IMR-90 (cell line): Measurements from ENCODE around the gene FBXL13. TPM values are rescaled to one million over a fixed set of nuclear protein-coding genes. Genes with fewer than 3 reads are reported as not detected.

ENCODE experiments used
- ATAC-seq: fragments of 200-7000 bp; cut with Tn5 transposase; 2 replicates; pipeline ENCODE4 v1.9.1; 2020; ENCODE audit warnings: low read depth, mild to moderate bottlenecking, moderate library complexity
- BruUV-seq: library from RNA; stranded (reverse); fragments of 400-500 nt; replicated peaks from 2 replicates; lab custom pipeline; 2021; lab: Mats Ljungman, UMichigan
- CTCF ChIA-PET: fragments of 300-600 bp; formaldehyde crosslinking; extraction: SDS; loops from one replicate; lab custom pipeline; 2021; ENCODE audit warnings: antibody characterized with exemption; lab: Yijun Ruan, JAX
- POLR2A ChIA-PET: fragments of 300-600 bp; sonication (Branson Sonifier 250); formaldehyde crosslinking; loops from one replicate; lab custom pipeline; 2022; ENCODE audit warnings: antibody characterized with exemption; ENCODE audit not compliant: unreplicated experiment; lab: Charles Lee
- DNase-seq: peaks from one replicate; pipeline ENCODE4 v3.0.0; 2013
- H2AFZ ChIP-seq: replicated peaks from 2 replicates; pipeline ENCODE3; 2013; ENCODE audit warnings: low read length, mild to moderate bottlenecking; ENCODE audit not compliant: poor library complexity
- H2AK5ac ChIP-seq: 2 replicates; pipeline ENCODE4 v1.6.1; 2013; ENCODE audit warnings: low read depth, low read length, inconsistent platforms
- H2AK9ac ChIP-seq: replicated peaks from 2 replicates; pipeline ENCODE3; 2013; ENCODE audit warnings: mild to moderate bottlenecking, low read depth, low read length, moderate library complexity; ENCODE audit not compliant: poor library complexity
- H2BK120ac ChIP-seq: 2 replicates; pipeline ENCODE4 v1.6.1; 2013; ENCODE audit warnings: low read depth, low read length, inconsistent platforms
- H2BK15ac ChIP-seq: 3 replicates; pipeline ENCODE4 v1.6.1; 2013; ENCODE audit warnings: low read depth, low read length, inconsistent platforms
- H2BK20ac ChIP-seq: 2 replicates; pipeline ENCODE4 v1.6.1; 2013; ENCODE audit warnings: low read depth, mild to moderate bottlenecking, inconsistent platforms, low read length, moderate library complexity
- H2BK5ac ChIP-seq: 2 replicates; pipeline ENCODE4 v1.6.1; 2013; ENCODE audit warnings: mild to moderate bottlenecking, low read depth, low read length, inconsistent platforms; ENCODE audit not compliant: poor library complexity, severe bottlenecking
- H3K14ac ChIP-seq: replicated peaks from 2 replicates; pipeline ENCODE4 v1.6.1; 2013; ENCODE audit warnings: low read depth, low read length, inconsistent platforms
- H3K18ac ChIP-seq: 2 replicates; pipeline ENCODE4 v1.6.1; 2013; ENCODE audit warnings: low read depth, low read length, control low read depth
- H3K23ac ChIP-seq: 2 replicates; pipeline ENCODE4 v1.6.1; 2013; ENCODE audit warnings: low read depth, low read length, inconsistent platforms
- H3K27ac ChIP-seq: 2 replicates; pipeline ENCODE4 v1.5.1; 2013; ENCODE audit warnings: mild to moderate bottlenecking, control low read depth, low read length; ENCODE audit not compliant: insufficient read depth
- H3K27me3 ChIP-seq: 2 replicates; pipeline ENCODE4 v1.6.1; 2013; ENCODE audit warnings: low read length; ENCODE audit not compliant: control insufficient read depth, insufficient read depth
- H3K36me3 ChIP-seq: 2 replicates; pipeline ENCODE4 v1.6.1; 2013; ENCODE audit warnings: low read length, mixed read lengths; ENCODE audit not compliant: control insufficient read depth, insufficient read depth
- H3K4ac ChIP-seq: 2 replicates; pipeline ENCODE4 v1.6.1; 2013; ENCODE audit warnings: low read depth, low read length, inconsistent platforms
- H3K4me1 ChIP-seq: 2 replicates; pipeline ENCODE4 v1.6.1; 2013; ENCODE audit warnings: low read length, mixed read lengths; ENCODE audit not compliant: control insufficient read depth, insufficient read depth
- H3K4me2 ChIP-seq: 2 replicates; pipeline ENCODE4 v1.6.1; 2013; ENCODE audit warnings: low read depth, mild to moderate bottlenecking, control low read depth, low read length, moderate library complexity
- H3K4me3 ChIP-seq: 2 replicates; pipeline ENCODE4 v1.5.1; 2013; ENCODE audit warnings: low read depth, mild to moderate bottlenecking, control low read depth, low read length, moderate library complexity; ENCODE audit not compliant: insufficient read depth
- H3K56ac ChIP-seq: 2 replicates; pipeline ENCODE4 v1.6.1; 2013; ENCODE audit warnings: low read length, inconsistent platforms; ENCODE audit not compliant: insufficient read depth; ENCODE audit errors: extremely low read depth
- H3K79me1 ChIP-seq, 2 experiments: 2 replicates each; pipeline ENCODE4 v1.6.1; 2013; ENCODE audit warnings: low read length in 2 of 2, inconsistent platforms in 1 of 2, low read depth in 1 of 2
- H3K9ac ChIP-seq: 2 replicates; pipeline ENCODE4 v1.6.1; 2013; ENCODE audit warnings: low read depth, low read length, control low read depth
- H3K9me1 ChIP-seq: 2 replicates; pipeline ENCODE4 v1.6.1; 2013; ENCODE audit warnings: low read length, inconsistent platforms; ENCODE audit not compliant: insufficient read depth
- H3K9me3 ChIP-seq: 2 replicates; pipeline ENCODE4 v1.6.1; 2013; ENCODE audit warnings: low read length; ENCODE audit not compliant: control insufficient read depth, insufficient read depth
- H4K20me1 ChIP-seq: 2 replicates; pipeline ENCODE4 v1.6.1; 2013; ENCODE audit warnings: low read length, inconsistent platforms; ENCODE audit not compliant: insufficient read depth
- H4K5ac ChIP-seq: 2 replicates; pipeline ENCODE4 v1.6.1; 2013; ENCODE audit warnings: mild to moderate bottlenecking, low read depth, low read length, control low read depth
- H4K8ac ChIP-seq, 2 experiments: 2 replicates each; pipeline ENCODE4 v1.6.1; 2013; ENCODE audit warnings: low read depth in 2 of 2, low read length in 2 of 2, control low read depth in 1 of 2, inconsistent platforms in 1 of 2
- H4K91ac ChIP-seq: 2 replicates; pipeline ENCODE4 v1.6.1; 2013; ENCODE audit warnings: low read depth, low read length, inconsistent platforms; ENCODE audit not compliant: insufficient read depth
- BHLHE40 ChIP-seq: fragments of 150-350 bp; IDR thresholded peaks from 2 replicates; pipeline ENCODE4 v1.6.1; 2016; ENCODE audit warnings: mild to moderate bottlenecking, low read depth, low read length
- CEBPB ChIP-seq: IDR thresholded peaks from 2 replicates; pipeline ENCODE4 v1.6.1; 2012; ENCODE audit warnings: low read depth, low read length, improper control_type of control experiment
- MAZ ChIP-seq: IDR thresholded peaks from 2 replicates; pipeline ENCODE4 v1.6.1; 2012; ENCODE audit warnings: low read depth, mild to moderate bottlenecking, low read length, improper control_type of control experiment, moderate library complexity, borderline replicate concordance
- POLR2A ChIP-seq: IDR thresholded peaks from 2 replicates; pipeline ENCODE4 v1.6.1; 2012; ENCODE audit warnings: mild to moderate bottlenecking, low read depth, low read length
- RAD21 ChIP-seq: IDR thresholded peaks from 2 replicates; pipeline ENCODE4 v1.6.1; 2012; ENCODE audit warnings: low read length, improper control_type of control experiment
- RCOR1 ChIP-seq: IDR thresholded peaks from 2 replicates; pipeline ENCODE4 v1.6.1; 2012; ENCODE audit warnings: mild to moderate bottlenecking, low read length, improper control_type of control experiment; ENCODE audit not compliant: insufficient replicate concordance
- RFX5 ChIP-seq: IDR thresholded peaks from 2 replicates; pipeline ENCODE4 v1.8.0; 2012; ENCODE audit warnings: low read depth, mild to moderate bottlenecking, low read length, moderate library complexity
- WGBS, 2 experiments: methylation state at CpG; one replicate each; pipeline versions ENCODE4 v1.1.5 to v1.1.7; 2013; ENCODE audit warnings: missing lambda C conversion rate in 2 of 2; ENCODE audit not compliant: insufficient read length in 1 of 2; ENCODE audit errors: extremely low coverage in 2 of 2; 5-methylcytosine and 5-hydroxymethylcytosine counted together
- dilution Hi-C: fragments of 300-500 bp; cut with HindIII; formaldehyde crosslinking; loops from one replicate; pipeline ENCODE4 v1.14.3; 2018; ENCODE audit warnings: low sequenced_read_pairs; ENCODE audit not compliant: unreplicated experiment
- in situ Hi-C: fragments of 300-500 bp; cut with MboI; formaldehyde crosslinking; loops from 3 replicates; pipeline ENCODE4 v1.14.3; 2019; ENCODE audit warnings: low sequenced_read_pairs, inconsistent platforms, mixed read lengths
- intact Hi-C: fragments of 100-400 bp; cut with micrococcal nuclease; formaldehyde crosslinking; loops from 2 replicates; pipeline ENCODE4 v1.10.0; 2022
- polyA plus RNA-seq, 3 experiments: library from polyadenylated mRNA; depleted of rRNA; stranded (reverse); fragments of >200 nt; gene quantifications; 2 replicates each; pipeline ENCODE4 v1.2.3, GENCODE V29; 2012; ENCODE audit warnings: low replicate concordance in 1 of 3
- total RNA-seq: library from RNA; depleted of rRNA; stranded (reverse); fragments of >200 nt; gene quantifications from 2 replicates; pipeline ENCODE4 v1.2.3, GENCODE V29; 2012
- TF ChIP-seq, protein P1 (sequence below): conservative IDR thresholded peaks from 2 replicates; pipeline ENCODE4 v1.5.1; 2012; ENCODE audit warnings: mild to moderate bottlenecking, low read depth, low read length, improper control_type of control experiment

The FBXL13 gene
- total and polyA plus RNA-seq, 2 of the 4 experiments (the other 2 are of a cell fraction), result 0.24 to 0.36 TPM

DNA sequence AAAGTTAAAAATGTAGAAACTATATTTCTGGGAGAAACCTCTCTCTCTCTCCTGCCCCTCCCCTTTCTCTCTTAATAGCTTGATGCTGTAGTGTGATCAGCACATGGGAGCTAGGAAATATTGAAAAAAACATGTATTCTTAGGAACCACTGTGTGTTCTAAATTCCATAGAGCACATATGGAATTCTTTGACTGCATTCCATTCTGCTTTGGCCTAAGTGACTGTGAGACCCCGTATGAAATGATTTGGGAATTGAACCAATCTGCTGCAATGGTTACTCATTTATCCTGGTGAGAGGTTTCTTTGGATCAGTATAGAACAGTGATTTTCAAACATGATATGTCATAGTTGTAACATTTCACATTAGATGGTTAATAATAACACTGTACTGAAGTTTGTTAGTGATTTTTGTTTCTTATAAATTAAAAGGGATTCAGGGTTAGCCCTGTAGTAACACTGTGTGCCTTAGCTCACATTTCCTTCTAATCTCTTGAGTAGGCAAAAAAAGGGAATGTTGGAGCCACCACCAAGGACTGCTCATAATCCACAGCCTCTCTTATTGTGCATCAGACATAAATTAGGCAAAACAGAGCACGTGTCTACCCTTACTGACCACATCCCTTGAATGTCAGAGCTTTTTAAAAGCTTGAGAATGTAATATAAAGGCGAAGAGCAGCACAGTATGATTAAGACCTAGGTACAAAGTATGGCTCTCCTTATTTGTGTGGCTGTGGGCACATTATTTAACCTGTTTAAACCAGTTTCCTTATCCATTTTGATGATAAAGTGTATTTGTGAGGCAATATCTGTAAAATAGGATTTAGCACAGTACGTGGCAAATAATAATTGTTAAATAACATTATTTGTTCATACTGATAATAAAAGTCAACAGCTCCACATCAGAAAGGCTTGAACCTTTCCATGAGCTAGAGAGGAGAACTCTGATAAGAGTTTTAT lies 256.7 kb downstream of the FBXL13 start (continued):
- TF ChIP-seq MAZ, result no peak

DNA sequence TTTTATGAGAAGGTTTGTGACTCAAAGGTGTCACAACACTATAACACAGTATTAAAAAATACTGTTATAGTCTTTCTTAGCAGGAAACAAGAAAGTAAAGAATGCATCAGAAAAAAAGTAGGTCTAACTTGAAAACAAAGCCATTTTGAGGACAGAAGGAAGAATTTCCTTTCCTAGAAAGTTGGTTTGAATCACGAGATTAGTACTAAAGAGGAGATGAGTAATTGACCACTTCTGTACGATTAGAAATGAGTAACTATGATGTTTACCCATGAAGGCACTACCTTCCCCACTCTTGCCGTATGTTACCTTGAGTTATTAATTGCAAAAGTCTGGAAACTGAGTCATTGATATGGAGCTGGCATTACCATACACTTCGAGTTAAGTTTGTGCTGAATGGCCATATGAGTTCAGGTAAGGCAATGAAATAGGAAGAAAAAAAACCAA lies 260.5 kb downstream of the FBXL13 start:
- Histone ChIP-seq H3K14ac (no peak overlapping the region), H3K23ac (no peak overlapping the region), H3K27me3 (no peaks in the 10 kb centered on the region; the same call in 1 of the 2 replicates), H3K9me3 (no peaks in the 10 kb centered on the region), H2AFZ (no peak overlapping the region), H3K4me3 (no peak overlapping the region), H3K36me3 (no peaks in the 10 kb centered on the region), H4K20me1 (no peaks in the 10 kb centered on the region), H4K91ac (no peak overlapping the region), H2BK15ac (no peak overlapping the region), H2BK20ac (no peak overlapping the region), H2AK5ac (no peak overlapping the region), H3K9ac (no peak overlapping the region), H3K79me1 (no peaks in the 10 kb centered on the region), H3K9me1 (no peaks in the 10 kb centered on the region; the same call in none of the 2 replicates), H2BK120ac (no peak overlapping the region), H3K56ac (no peak overlapping the region), H4K8ac (no peak overlapping the region), H3K4ac (no peak overlapping the region), H2AK9ac (no peak overlapping the region), H3K4me2 (peak overlapping the region; percentile 22; the same call in 1 of the 2 replicates), H2BK5ac (no peak overlapping the region), H4K5ac (no peak overlapping the region), H3K4me1 (peaks cover 8% of the 10 kb centered on the region), H3K27ac (no peak overlapping the region), H3K18ac (no peak overlapping the region)
- ATAC-seq (peak; percentile 40; the same call in 1 of the 2 replicates), DNase-seq (peak; percentile 76)
- POLR2A ChIA-PET, result no interaction called here
- TF ChIP-seq POLR2A (no peak), RFX5 (no peak), CEBPB (peak; percentile 25; the same call in 1 of the 2 replicates), RAD21 (no peak), RCOR1 (no peak), BHLHE40 (peak; percentile 94)
- TF ChIP-seq, protein P1, sequence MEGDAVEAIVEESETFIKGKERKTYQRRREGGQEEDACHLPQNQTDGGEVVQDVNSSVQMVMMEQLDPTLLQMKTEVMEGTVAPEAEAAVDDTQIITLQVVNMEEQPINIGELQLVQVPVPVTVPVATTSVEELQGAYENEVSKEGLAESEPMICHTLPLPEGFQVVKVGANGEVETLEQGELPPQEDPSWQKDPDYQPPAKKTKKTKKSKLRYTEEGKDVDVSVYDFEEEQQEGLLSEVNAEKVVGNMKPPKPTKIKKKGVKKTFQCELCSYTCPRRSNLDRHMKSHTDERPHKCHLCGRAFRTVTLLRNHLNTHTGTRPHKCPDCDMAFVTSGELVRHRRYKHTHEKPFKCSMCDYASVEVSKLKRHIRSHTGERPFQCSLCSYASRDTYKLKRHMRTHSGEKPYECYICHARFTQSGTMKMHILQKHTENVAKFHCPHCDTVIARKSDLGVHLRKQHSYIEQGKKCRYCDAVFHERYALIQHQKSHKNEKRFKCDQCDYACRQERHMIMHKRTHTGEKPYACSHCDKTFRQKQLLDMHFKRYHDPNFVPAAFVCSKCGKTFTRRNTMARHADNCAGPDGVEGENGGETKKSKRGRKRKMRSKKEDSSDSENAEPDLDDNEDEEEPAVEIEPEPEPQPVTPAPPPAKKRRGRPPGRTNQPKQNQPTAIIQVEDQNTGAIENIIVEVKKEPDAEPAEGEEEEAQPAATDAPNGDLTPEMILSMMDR, result no peak
- no CpG with 5 or more reads among the region's 4 CpGs for WGBS, 2 experiments
- in situ Hi-C loops, result no loop called here
- CTCF ChIA-PET, result no interaction called here
- dilution Hi-C loops, result no loop called here
- BruUV-seq, result no TSS peak
- intact Hi-C loops, result no loop called here
